HCT116 (cell line): ENCODE results near the gene WNT3A. TPM values are rescaled to one million over a fixed set of nuclear protein-coding genes. Genes with fewer than 3 reads are reported as not detected.

Experiments used
- ATAC-seq: fragments of 200-7000 bp; cut with Tn5 transposase; 2 replicates; pipeline ENCODE4 v1.9.1; 2020; ENCODE audit warnings: mild to moderate bottlenecking, moderate library complexity
- BruUV-seq: library from RNA; stranded (reverse); fragments of 400-500 nt; replicated peaks from 2 replicates; lab custom pipeline; 2021; lab: Mats Ljungman, UMichigan
- CTCF ChIA-PET: fragments of 300-600 bp; sonication (Branson Sonifier 250); formaldehyde crosslinking; loops from one replicate; lab custom pipeline; 2021; ENCODE audit warnings: antibody characterized with exemption; lab: Charles Lee
- POLR2A ChIA-PET: fragments of 300-600, 350-600 bp; sonication (Branson Sonifier 250); formaldehyde crosslinking; loops from one replicate; lab custom pipeline; 2021; ENCODE audit warnings: antibody characterized with exemption; lab: Charles Lee
- RAD21 ChIA-PET, 2 experiments: fragments of 300-600 bp; sonication (Branson Sonifier 250); formaldehyde crosslinking; loops; one replicate each; lab custom pipeline; 2023; ENCODE audit warnings: low total read pairs in 2 of 2; ENCODE audit not compliant: uncharacterized antibody in 2 of 2, unreplicated experiment in 2 of 2, low non-redundant PET in 1 of 2; lab: Charles Lee
- DNase-seq: peaks from one replicate; pipeline ENCODE4 v3.0.0-alpha.2; 2010; ENCODE audit warnings: low read depth, low spot score
- H2AFZ ChIP-seq: fragments of 200-600 bp; shearing (Covaris generic), sonication (generic); 2 replicates; pipeline ENCODE4 v1.6.1; 2017; ENCODE audit warnings: low read depth, mixed run types, mixed read lengths, antibody characterized with exemption, low read length; ENCODE audit not compliant: poor library complexity, severe bottlenecking
- H3K27ac ChIP-seq: 2 replicates; pipeline ENCODE4 v1.5.1; 2012; ENCODE audit warnings: low read depth, low read length
- H3K27me3 ChIP-seq: fragments of 200-600 bp; sonication (generic); 2 replicates; pipeline ENCODE4 v1.6.1; 2016; ENCODE audit warnings: mixed run types, low read length, mixed read lengths; ENCODE audit not compliant: insufficient read depth
- H3K36me3 ChIP-seq, 2 experiments: fragments of 200-500 bp in 1 of 2; fragments of 200-600 bp in 1 of 2; sonication (Bioruptor generic) in 1 of 2; sonication (generic) in 1 of 2; 2 replicates each; pipeline versions ENCODE4 v1.5.1 to v1.6.1; 2014 to 2016; ENCODE audit warnings: low read length in 2 of 2, inconsistent platforms in 1 of 2, mixed read lengths in 1 of 2, mixed run types in 1 of 2; ENCODE audit not compliant: insufficient read depth in 2 of 2, control insufficient read depth in 1 of 2
- H3K4me1 ChIP-seq, 2 experiments: fragments of 200-600 bp in 1 of 2; sonication (generic) in 1 of 2; 2 replicates each; pipeline versions ENCODE4 v1.5.1 to v1.6.1; 2012 to 2017; ENCODE audit warnings: low read length in 2 of 2, inconsistent platforms in 1 of 2, mild to moderate bottlenecking in 1 of 2, mixed read lengths in 1 of 2, mixed run types in 1 of 2, moderate library complexity in 1 of 2; ENCODE audit not compliant: insufficient read depth in 2 of 2, control insufficient read depth in 1 of 2
- H3K4me2 ChIP-seq: fragments of 200-600 bp; sonication (generic); 2 replicates; pipeline ENCODE4 v1.6.1; 2017; ENCODE audit warnings: mixed run types, low read length, mixed read lengths
- H3K4me3 ChIP-seq, 2 experiments: fragments of 200-600 bp in 1 of 2; sonication (generic) in 1 of 2; replicated peaks in 1 of 2; 2 replicates each; pipeline ENCODE4 v1.5.1; 2011 to 2016; ENCODE audit warnings: low read length in 2 of 2, control low read depth in 1 of 2, low read depth in 1 of 2, mild to moderate bottlenecking in 1 of 2, mixed read lengths in 1 of 2, mixed run types in 1 of 2
- H3K79me2 ChIP-seq: fragments of 200-600 bp; sonication (generic); 2 replicates; pipeline ENCODE4 v1.6.1; 2017; ENCODE audit warnings: mild to moderate bottlenecking, mixed run types, low read length, moderate library complexity, mixed read lengths; ENCODE audit not compliant: insufficient read depth
- H3K9ac ChIP-seq: fragments of 200-600 bp; sonication (generic); 2 replicates; pipeline ENCODE4 v1.6.1; 2016; ENCODE audit warnings: low read length, mixed read lengths
- H3K9me2 ChIP-seq: fragments of 200-600 bp; sonication (generic), shearing (Covaris generic); 2 replicates; pipeline ENCODE4 v1.6.1; 2017; ENCODE audit warnings: mixed run types, mild to moderate bottlenecking, moderate library complexity; ENCODE audit not compliant: insufficient read depth
- H3K9me3 ChIP-seq, 2 experiments: fragments of 200-500 bp in 1 of 2; fragments of 200-600 bp in 1 of 2; sonication (Bioruptor generic) in 1 of 2; sonication (generic) in 1 of 2; 2 replicates each; pipeline ENCODE4 v1.6.1; 2014 to 2017; ENCODE audit warnings: low read length in 2 of 2, mixed read lengths in 2 of 2, inconsistent platforms in 1 of 2, low read depth in 1 of 2, mild to moderate bottlenecking in 1 of 2, mixed run types in 1 of 2, moderate library complexity in 1 of 2; ENCODE audit not compliant: control insufficient read depth in 1 of 2, insufficient read depth in 1 of 2
- H4K20me1 ChIP-seq: fragments of 200-600 bp; sonication (generic), shearing (Covaris generic); 2 replicates; pipeline ENCODE4 v1.6.1; 2017; ENCODE audit warnings: mixed run types, mild to moderate bottlenecking, moderate library complexity; ENCODE audit not compliant: insufficient read depth
- CBX3 ChIP-seq: IDR thresholded peaks from 2 replicates; pipeline ENCODE4 v1.6.1; 2012; ENCODE audit warnings: low read depth
- CEBPB ChIP-seq: IDR thresholded peaks from 2 replicates; pipeline ENCODE4 v1.6.1; 2012; ENCODE audit warnings: low read depth
- EGR1 ChIP-seq: IDR thresholded peaks from 2 replicates; pipeline ENCODE4 v1.6.1; 2012; ENCODE audit warnings: low read depth
- EZH2phosphoT487 ChIP-seq: fragments of 200-600 bp; IDR thresholded peaks from 2 replicates; pipeline ENCODE4 v1.6.1; 2018; ENCODE audit warnings: antibody characterized with exemption, borderline replicate concordance
- FOSL1 ChIP-seq: IDR thresholded peaks from 2 replicates; pipeline ENCODE4 v1.6.1; 2012; ENCODE audit warnings: low read depth
- JUND ChIP-seq: IDR thresholded peaks from 2 replicates; pipeline ENCODE4 v1.6.1; 2012
- POLR2A ChIP-seq: IDR thresholded peaks from 2 replicates; pipeline ENCODE4 v1.7.0; 2011; ENCODE audit warnings: borderline replicate concordance; ENCODE audit not compliant: insufficient read depth, insufficient read length; ENCODE audit errors: extremely low read depth
- RAD21 ChIP-seq: IDR thresholded peaks from 2 replicates; pipeline ENCODE4 v1.6.1; 2012; ENCODE audit warnings: low read depth, mild to moderate bottlenecking
- SIN3A ChIP-seq: IDR thresholded peaks from 2 replicates; pipeline ENCODE4 v1.6.1; 2012; ENCODE audit warnings: low read depth
- SRF ChIP-seq: IDR thresholded peaks from 2 replicates; pipeline ENCODE4 v1.6.1; 2012; ENCODE audit warnings: low read depth
- TCF7L2 ChIP-seq: IDR thresholded peaks from 2 replicates; pipeline ENCODE4 v1.7.0; 2011; ENCODE audit warnings: borderline replicate concordance, inconsistent platforms; ENCODE audit not compliant: insufficient read depth, insufficient read length; ENCODE audit errors: extremely low read depth
- YY1 ChIP-seq: IDR thresholded peaks from 2 replicates; pipeline ENCODE4 v1.6.1; 2011; ENCODE audit warnings: low read length, low read depth, moderate library complexity, mild to moderate bottlenecking; ENCODE audit not compliant: insufficient replicate concordance; ENCODE audit errors: extremely low read depth
- intact Hi-C: fragments of 100-400 bp; cut with micrococcal nuclease; formaldehyde crosslinking; loops from 2 replicates; pipeline ENCODE4 v1.10.0; 2022
- total RNA-seq: library from RNA; stranded (reverse); gene quantifications from one replicate; pipeline ENCODE4 v1.2.1, GENCODE V29; 2021; ENCODE audit not compliant: unreplicated experiment
- TF ChIP-seq, protein P1 (sequence below): IDR thresholded peaks from 2 replicates; pipeline ENCODE4 v1.6.1; 2011; ENCODE audit warnings: mild to moderate bottlenecking, low read length, moderate library complexity; ENCODE audit not compliant: insufficient replicate concordance; ENCODE audit errors: extremely low read depth
- TF ChIP-seq, protein P2 (sequence below): IDR thresholded peaks from 2 replicates; pipeline ENCODE4 v1.6.1; 2012
- TF ChIP-seq, protein P3 (sequence below), 3 experiments: fragments of 200-600 bp in 1 of 3; sonication (generic) in 1 of 3; IDR thresholded peaks in 2 of 3; conservative IDR thresholded peaks in 1 of 3; 2 replicates each; pipeline ENCODE4 v1.5.1; 2012 to 2017; ENCODE audit warnings: low read depth in 2 of 3, low read length in 2 of 3, antibody characterized with exemption in 1 of 3, borderline replicate concordance in 1 of 3, control low read depth in 1 of 3, mild to moderate bottlenecking in 1 of 3, mixed read lengths in 1 of 3, mixed run types in 1 of 3, moderate library complexity in 1 of 3; ENCODE audit not compliant: insufficient read depth in 1 of 3
- TF ChIP-seq, protein P4 (sequence below): IDR thresholded peaks from 2 replicates; pipeline ENCODE4 v1.6.1; 2012; ENCODE audit warnings: low read depth

Gene WNT3A
- total RNA-seq, 1 experiment from 2014 or later, result 3.7 TPM

DNA sequence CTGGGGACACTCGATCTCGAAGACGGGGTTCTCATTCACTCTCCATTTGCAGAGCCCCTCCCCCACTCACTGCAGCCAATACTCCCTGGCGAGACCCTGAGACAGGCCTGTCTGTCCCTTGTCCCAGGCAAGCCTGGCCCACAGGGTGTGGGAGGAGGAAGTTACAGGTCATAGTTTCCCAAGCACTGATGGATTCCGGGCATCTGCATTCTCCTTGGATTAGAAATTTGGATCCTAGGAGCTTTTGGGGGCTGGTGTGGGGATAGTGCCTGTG, 11.3 kb downstream of the WNT3A start:
- RAD21 ChIA-PET, result no interaction called here
- BruUV-seq, result no TSS peak
- Histone ChIP-seq H3K9ac (no peak overlapping the region), H3K4me3 (no peak overlapping the region), H3K9me2 (no peaks in the 10 kb centered on the region), H3K79me2 (no peaks in the 10 kb centered on the region), H3K36me3 (no peaks in the 10 kb centered on the region), H3K27ac (no peak overlapping the region), H3K4me2 (no peak overlapping the region), H3K4me1 (peaks cover 0 to 4% of the 10 kb centered on the region in 2 experiments; a peak in 1 of 4 replicates), H3K9me3 (no peaks in the 10 kb centered on the region), H3K27me3 (no peaks in the 10 kb centered on the region), H4K20me1 (no peaks in the 10 kb centered on the region), H2AFZ (no peak overlapping the region)
- intact Hi-C loops, result no loop called here
- no peak for DNase-seq
- no peak for ATAC-seq
- TF ChIP-seq, protein P1, sequence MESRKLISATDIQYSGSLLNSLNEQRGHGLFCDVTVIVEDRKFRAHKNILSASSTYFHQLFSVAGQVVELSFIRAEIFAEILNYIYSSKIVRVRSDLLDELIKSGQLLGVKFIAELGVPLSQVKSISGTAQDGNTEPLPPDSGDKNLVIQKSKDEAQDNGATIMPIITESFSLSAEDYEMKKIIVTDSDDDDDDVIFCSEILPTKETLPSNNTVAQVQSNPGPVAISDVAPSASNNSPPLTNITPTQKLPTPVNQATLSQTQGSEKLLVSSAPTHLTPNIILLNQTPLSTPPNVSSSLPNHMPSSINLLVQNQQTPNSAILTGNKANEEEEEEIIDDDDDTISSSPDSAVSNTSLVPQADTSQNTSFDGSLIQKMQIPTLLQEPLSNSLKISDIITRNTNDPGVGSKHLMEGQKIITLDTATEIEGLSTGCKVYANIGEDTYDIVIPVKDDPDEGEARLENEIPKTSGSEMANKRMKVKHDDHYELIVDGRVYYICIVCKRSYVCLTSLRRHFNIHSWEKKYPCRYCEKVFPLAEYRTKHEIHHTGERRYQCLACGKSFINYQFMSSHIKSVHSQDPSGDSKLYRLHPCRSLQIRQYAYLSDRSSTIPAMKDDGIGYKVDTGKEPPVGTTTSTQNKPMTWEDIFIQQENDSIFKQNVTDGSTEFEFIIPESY, result no peak
- TF ChIP-seq, protein P2, sequence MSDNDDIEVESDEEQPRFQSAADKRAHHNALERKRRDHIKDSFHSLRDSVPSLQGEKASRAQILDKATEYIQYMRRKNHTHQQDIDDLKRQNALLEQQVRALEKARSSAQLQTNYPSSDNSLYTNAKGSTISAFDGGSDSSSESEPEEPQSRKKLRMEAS, result no peak
- no peak for TF ChIP-seq JUND
- no peak for TF ChIP-seq FOSL1
- no peak for TF ChIP-seq CEBPB
- TF ChIP-seq YY1, result no peak
- no peak for TF ChIP-seq TCF7L2
- no peak for TF ChIP-seq SIN3A
- no peak for TF ChIP-seq EGR1
- TF ChIP-seq, protein P3, sequence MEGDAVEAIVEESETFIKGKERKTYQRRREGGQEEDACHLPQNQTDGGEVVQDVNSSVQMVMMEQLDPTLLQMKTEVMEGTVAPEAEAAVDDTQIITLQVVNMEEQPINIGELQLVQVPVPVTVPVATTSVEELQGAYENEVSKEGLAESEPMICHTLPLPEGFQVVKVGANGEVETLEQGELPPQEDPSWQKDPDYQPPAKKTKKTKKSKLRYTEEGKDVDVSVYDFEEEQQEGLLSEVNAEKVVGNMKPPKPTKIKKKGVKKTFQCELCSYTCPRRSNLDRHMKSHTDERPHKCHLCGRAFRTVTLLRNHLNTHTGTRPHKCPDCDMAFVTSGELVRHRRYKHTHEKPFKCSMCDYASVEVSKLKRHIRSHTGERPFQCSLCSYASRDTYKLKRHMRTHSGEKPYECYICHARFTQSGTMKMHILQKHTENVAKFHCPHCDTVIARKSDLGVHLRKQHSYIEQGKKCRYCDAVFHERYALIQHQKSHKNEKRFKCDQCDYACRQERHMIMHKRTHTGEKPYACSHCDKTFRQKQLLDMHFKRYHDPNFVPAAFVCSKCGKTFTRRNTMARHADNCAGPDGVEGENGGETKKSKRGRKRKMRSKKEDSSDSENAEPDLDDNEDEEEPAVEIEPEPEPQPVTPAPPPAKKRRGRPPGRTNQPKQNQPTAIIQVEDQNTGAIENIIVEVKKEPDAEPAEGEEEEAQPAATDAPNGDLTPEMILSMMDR (IDR thresholded peaks at IDR 0.05 in 2 of 3, conservative IDR thresholded peaks at IDR 0.05 in 1 of 3; ENCODE audit: borderline replicate concordance in 1 of 3, insufficient read depth in 1 of 3, low read depth in 2 of 3, low read length in 2 of 3), result no peak
- TF ChIP-seq, protein P4, sequence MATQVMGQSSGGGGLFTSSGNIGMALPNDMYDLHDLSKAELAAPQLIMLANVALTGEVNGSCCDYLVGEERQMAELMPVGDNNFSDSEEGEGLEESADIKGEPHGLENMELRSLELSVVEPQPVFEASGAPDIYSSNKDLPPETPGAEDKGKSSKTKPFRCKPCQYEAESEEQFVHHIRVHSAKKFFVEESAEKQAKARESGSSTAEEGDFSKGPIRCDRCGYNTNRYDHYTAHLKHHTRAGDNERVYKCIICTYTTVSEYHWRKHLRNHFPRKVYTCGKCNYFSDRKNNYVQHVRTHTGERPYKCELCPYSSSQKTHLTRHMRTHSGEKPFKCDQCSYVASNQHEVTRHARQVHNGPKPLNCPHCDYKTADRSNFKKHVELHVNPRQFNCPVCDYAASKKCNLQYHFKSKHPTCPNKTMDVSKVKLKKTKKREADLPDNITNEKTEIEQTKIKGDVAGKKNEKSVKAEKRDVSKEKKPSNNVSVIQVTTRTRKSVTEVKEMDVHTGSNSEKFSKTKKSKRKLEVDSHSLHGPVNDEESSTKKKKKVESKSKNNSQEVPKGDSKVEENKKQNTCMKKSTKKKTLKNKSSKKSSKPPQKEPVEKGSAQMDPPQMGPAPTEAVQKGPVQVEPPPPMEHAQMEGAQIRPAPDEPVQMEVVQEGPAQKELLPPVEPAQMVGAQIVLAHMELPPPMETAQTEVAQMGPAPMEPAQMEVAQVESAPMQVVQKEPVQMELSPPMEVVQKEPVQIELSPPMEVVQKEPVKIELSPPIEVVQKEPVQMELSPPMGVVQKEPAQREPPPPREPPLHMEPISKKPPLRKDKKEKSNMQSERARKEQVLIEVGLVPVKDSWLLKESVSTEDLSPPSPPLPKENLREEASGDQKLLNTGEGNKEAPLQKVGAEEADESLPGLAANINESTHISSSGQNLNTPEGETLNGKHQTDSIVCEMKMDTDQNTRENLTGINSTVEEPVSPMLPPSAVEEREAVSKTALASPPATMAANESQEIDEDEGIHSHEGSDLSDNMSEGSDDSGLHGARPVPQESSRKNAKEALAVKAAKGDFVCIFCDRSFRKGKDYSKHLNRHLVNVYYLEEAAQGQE, result no peak
- no peak for TF ChIP-seq RAD21
- no peak for TF ChIP-seq POLR2A
- no peak for TF ChIP-seq EZH2phosphoT487
- TF ChIP-seq SRF, result no peak
- no peak for TF ChIP-seq CBX3
- TF ChIP-seq, all 23 proteins: peak for 0
- POLR2A ChIA-PET, result no interaction called here
- CTCF ChIA-PET, result no interaction called here
